GM10266 (cell line): Measurements from ENCODE around the gene PDE4C.

Source experiments
- DNase-seq: peaks from one replicate; pipeline ENCODE4 v3.0.0; 2012; ENCODE audit errors: extremely low spot score
- TF ChIP-seq, protein P1 (sequence below): IDR thresholded peaks from 2 replicates; pipeline ENCODE4 v1.5.1; 2012; ENCODE audit warnings: mild to moderate bottlenecking, low read depth; ENCODE audit not compliant: control insufficient read depth, insufficient read depth; ENCODE audit errors: missing control alignments

Gene PDE4C

DNA sequence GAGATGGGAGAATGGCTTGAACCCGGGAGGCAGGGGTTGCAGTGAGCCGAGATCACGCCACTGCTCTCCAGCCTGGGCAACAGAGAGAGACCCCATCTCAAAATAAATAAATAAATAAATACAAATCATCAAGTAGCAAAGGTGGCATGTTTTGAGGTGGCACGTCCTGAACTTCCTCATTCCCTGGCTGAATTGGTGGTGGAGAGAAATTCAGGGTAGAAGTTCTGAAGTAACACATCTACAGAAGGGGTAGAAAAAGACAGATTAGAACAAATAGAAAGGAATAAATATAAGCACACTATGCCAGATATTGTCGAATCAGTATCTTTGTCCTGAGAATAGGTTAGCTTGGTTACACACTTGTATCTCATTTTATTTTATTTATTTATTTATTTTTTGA lies 46.3 kb downstream of the PDE4C start:
- TF ChIP-seq, protein P1, sequence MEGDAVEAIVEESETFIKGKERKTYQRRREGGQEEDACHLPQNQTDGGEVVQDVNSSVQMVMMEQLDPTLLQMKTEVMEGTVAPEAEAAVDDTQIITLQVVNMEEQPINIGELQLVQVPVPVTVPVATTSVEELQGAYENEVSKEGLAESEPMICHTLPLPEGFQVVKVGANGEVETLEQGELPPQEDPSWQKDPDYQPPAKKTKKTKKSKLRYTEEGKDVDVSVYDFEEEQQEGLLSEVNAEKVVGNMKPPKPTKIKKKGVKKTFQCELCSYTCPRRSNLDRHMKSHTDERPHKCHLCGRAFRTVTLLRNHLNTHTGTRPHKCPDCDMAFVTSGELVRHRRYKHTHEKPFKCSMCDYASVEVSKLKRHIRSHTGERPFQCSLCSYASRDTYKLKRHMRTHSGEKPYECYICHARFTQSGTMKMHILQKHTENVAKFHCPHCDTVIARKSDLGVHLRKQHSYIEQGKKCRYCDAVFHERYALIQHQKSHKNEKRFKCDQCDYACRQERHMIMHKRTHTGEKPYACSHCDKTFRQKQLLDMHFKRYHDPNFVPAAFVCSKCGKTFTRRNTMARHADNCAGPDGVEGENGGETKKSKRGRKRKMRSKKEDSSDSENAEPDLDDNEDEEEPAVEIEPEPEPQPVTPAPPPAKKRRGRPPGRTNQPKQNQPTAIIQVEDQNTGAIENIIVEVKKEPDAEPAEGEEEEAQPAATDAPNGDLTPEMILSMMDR, result no peak
- DNase-seq, result no peak

DNA sequence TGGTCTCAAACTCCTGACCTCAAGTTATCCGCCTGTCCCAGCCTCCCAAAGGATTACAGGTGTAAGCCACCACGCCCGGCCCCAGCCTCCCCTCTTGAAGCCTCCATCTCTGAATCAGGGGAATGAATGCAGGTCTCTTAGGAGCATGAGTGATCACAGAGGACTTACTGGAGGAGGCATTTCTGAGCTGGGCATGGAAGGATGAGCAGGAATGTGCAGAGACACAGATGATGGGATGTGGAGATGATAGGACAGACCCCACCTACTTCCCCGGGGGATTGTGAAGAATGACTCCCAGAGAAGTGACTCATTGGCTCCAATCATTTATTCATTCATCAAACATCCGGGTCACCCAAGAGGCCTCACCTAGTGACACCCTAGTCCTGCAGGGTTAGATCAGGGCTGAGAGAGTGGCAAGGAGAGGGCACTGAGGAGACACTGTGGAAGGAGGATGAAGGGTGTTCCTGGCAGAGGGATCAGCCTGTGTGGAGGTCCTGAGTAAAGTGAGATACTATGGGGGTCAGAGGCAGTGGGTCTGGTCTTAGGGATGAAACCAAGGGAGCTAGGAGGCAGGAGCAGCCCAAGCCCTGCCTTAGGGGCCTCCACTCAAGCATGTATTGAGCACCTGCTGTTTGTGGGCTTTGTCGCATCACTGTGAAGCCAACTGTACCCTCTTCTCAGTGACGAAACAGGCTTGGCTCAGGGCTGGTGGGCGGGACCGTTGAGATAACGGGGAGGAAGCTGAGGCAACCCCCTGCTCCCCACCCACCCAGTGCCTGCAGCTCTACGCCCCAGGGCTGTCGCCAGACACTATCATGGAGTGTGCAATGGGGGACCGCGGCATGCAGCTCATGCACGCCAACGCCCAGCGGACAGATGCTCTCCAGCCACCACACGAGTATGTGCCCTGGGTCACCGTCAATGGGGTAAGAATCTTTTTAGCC lies 49.6 kb downstream of the PDE4C start:
- DNase-seq, result no peak
- TF ChIP-seq, protein P1, result no peak

DNA sequence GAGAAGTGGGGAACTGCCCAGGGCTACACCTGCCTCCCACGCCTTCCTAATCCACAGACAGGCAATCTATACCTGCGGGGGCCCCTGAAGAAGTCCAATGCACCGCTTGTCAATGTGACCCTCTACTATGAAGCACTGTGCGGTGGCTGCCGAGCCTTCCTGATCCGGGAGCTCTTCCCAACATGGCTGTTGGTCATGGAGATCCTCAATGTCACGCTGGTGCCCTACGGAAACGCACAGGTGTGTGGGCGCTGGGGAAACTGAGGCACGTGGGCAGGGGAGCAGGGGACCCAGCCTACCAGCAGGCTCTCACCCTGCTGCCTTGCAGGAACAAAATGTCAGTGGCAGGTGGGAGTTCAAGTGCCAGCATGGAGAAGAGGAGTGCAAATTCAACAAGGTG lies 51.3 kb downstream of the PDE4C start:
- no peak for DNase-seq
- TF ChIP-seq, protein P1, result no peak
